H1 (cell line): Measurements from ENCODE around the gene GPATCH4.

Experiments used
- CHD1 ChIP-seq: IDR thresholded peaks from 2 replicates; pipeline ENCODE4 v1.6.1; 2012; ENCODE audit warnings: low read depth, low read length, improper control_type of control experiment
- EZH2 ChIP-seq: fragments of 200-600 bp; sonication (generic); IDR thresholded peaks from 2 replicates; pipeline ENCODE4 v1.7.1; 2012; ENCODE audit warnings: low read depth, mild to moderate bottlenecking, moderate library complexity, low read length, inconsistent platforms; ENCODE audit not compliant: severe bottlenecking
- JUND ChIP-seq: IDR thresholded peaks from 2 replicates; pipeline ENCODE4 v1.6.1; 2011; ENCODE audit warnings: mild to moderate bottlenecking, improper control_type of control experiment, low read length
- POLR2A ChIP-seq, 2 experiments: IDR thresholded peaks; 1 replicate in 1 of 2; 2 replicates in 1 of 2; pipeline ENCODE4 v1.6.1; 2011; ENCODE audit warnings: low read depth in 2 of 2, low read length in 2 of 2, mild to moderate bottlenecking in 2 of 2; ENCODE audit errors: control extremely low read depth in 1 of 2
- POLR2AphosphoS5 ChIP-seq: IDR thresholded peaks from 2 replicates; pipeline ENCODE4 v1.6.1; 2011; ENCODE audit warnings: low read depth, low read length
- TAF1 ChIP-seq: IDR thresholded peaks from 2 replicates; pipeline ENCODE4 v1.6.1; 2011; ENCODE audit warnings: mild to moderate bottlenecking, low read depth, low read length
- TEAD4 ChIP-seq: IDR thresholded peaks from 2 replicates; pipeline ENCODE4 v1.6.1; 2012; ENCODE audit warnings: low read depth, low read length, inconsistent platforms, mixed read lengths
- TF ChIP-seq, protein P1 (sequence below), 3 experiments: IDR thresholded peaks; 1 replicate in 2 of 3; 2 replicates in 1 of 3; pipeline versions ENCODE4 v1.5.1 to v1.6.1; 2011; ENCODE audit warnings: low read length in 3 of 3, mild to moderate bottlenecking in 3 of 3, inconsistent platforms in 2 of 3, low read depth in 1 of 3, moderate library complexity in 1 of 3; ENCODE audit not compliant: insufficient read depth in 1 of 3; ENCODE audit errors: control extremely low read depth in 1 of 3
- TF ChIP-seq, protein P2 (sequence below): IDR thresholded peaks from 2 replicates; pipeline ENCODE4 v1.6.1; 2012; ENCODE audit warnings: low read length, inconsistent platforms

DNA sequence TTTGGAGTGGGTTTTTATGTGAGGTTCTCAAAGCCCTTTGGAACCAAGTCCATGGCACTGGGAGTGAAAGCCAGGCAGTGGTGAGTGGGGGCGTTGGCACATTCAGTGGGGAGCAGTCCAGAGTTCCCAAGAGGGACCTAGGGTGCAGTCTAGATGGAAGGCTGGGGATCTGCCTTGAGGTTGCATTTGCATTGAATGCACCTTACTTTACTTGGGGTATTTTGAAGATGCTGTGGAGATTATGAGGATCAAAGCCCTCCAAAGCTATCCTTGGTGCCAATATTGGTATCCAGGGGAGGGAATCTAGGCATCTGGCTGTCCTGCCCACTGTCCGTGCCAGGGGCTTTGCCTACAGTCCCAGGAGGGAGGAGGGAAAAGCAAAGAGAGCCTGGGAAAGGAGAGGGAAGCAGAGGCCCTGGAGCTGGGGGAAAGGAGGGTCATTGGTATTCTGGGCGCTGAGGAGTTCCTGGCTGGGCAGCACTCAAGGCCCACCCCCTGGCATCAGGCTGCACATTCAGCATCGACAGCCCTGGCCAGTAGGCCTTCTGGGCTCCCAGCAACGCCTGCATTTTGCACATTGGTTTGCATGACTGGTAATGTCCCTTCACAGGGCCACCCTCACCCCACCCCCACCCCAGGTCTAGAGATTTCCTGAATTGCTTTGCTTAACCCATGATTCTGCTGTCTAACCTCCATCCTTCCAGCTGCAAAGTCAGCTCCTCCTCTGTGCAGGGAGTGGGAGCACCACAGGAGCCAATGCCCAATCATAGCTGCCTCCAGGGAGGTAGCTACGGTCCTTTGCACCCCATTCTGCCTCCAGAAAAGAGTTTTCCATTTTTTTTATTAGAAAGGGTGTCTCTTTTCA is 39.8 kb upstream of the GPATCH4 start:
- TF ChIP-seq CHD1 (no peak), JUND (no peak), TEAD4 (no peak), POLR2A (IDR thresholded peaks at IDR 0.05; ENCODE audit: control extremely low read depth in 1 of 2, low read depth in 2 of 2, low read length in 2 of 2) (no peak), EZH2 (no peak), POLR2AphosphoS5 (no peak), TAF1 (no peak)
- TF ChIP-seq, protein P1, sequence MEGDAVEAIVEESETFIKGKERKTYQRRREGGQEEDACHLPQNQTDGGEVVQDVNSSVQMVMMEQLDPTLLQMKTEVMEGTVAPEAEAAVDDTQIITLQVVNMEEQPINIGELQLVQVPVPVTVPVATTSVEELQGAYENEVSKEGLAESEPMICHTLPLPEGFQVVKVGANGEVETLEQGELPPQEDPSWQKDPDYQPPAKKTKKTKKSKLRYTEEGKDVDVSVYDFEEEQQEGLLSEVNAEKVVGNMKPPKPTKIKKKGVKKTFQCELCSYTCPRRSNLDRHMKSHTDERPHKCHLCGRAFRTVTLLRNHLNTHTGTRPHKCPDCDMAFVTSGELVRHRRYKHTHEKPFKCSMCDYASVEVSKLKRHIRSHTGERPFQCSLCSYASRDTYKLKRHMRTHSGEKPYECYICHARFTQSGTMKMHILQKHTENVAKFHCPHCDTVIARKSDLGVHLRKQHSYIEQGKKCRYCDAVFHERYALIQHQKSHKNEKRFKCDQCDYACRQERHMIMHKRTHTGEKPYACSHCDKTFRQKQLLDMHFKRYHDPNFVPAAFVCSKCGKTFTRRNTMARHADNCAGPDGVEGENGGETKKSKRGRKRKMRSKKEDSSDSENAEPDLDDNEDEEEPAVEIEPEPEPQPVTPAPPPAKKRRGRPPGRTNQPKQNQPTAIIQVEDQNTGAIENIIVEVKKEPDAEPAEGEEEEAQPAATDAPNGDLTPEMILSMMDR (IDR thresholded peaks at IDR 0.05; ENCODE audit: control extremely low read depth in 1 of 3, insufficient read depth in 1 of 3, low read depth in 1 of 3, low read length in 3 of 3): no peak
- TF ChIP-seq, protein P2, sequence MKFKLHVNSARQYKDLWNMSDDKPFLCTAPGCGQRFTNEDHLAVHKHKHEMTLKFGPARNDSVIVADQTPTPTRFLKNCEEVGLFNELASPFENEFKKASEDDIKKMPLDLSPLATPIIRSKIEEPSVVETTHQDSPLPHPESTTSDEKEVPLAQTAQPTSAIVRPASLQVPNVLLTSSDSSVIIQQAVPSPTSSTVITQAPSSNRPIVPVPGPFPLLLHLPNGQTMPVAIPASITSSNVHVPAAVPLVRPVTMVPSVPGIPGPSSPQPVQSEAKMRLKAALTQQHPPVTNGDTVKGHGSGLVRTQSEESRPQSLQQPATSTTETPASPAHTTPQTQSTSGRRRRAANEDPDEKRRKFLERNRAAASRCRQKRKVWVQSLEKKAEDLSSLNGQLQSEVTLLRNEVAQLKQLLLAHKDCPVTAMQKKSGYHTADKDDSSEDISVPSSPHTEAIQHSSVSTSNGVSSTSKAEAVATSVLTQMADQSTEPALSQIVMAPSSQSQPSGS: no peak
